Frontal cortex (tissue), 4 donors: Measurements from ENCODE around the gene AFF3. TPM values are rescaled to one million over a fixed set of nuclear protein-coding genes. Genes with fewer than 3 reads are reported as not detected.
"Not testable (repeated sequence)": the region's sequence is repeated elsewhere in the genome, so short reads cannot be mapped to it uniquely, and the experiment has no call there.

Experiments
- DNase-seq, 2 donors: peaks; one replicate each; pipeline ENCODE4 v3.0.0; 2012; ENCODE audit warnings: low spot score in 2 of 2
- FAIRE-seq: peaks from 2 replicates; lab custom pipeline; 2012; peaks lifted over from hg19 to GRCh38; lab: Jason Lieb, UNC
- total RNA-seq: library from RNA; depleted of rRNA; stranded (reverse); fragments of >200 nt; gene quantifications from one replicate; pipeline ENCODE4 v1.2.3, GENCODE V29; 2014
- donor health status: control.
- donor health status: control.
- donor health status: control.

The AFF3 gene
- 56.7 TPM for total RNA-seq

GRCh38 chr2:100142393-100142792 is at the start of gene AFF3:
AFF3 (minus strand) TSS chr2:100142590; CDS start chr2:100104454, 38,136 bp downstream.
- DNase-seq (no peak), FAIRE-seq (no peak)

- FAIRE-seq: no peak
- DNase-seq: no peak
Observed at GRCh38 chr2:100189387-100189786, 47.0 kb upstream of the AFF3 start.

GRCh38 chr2:100188326-100188725 is 45.9 kb upstream of the AFF3 start:
- FAIRE-seq (no peak), DNase-seq (no peak)

GRCh38 chr2:100186126-100186525 is 43.7 kb upstream of the AFF3 start:
- DNase-seq: no peak

GRCh38 chr2:100185516-100185915 is 43.1 kb upstream of the AFF3 start:
- FAIRE-seq (no peak), DNase-seq (no peak)

More at GRCh38 chr2:100186126-100186525, 43.7 kb upstream of the AFF3 start:
- FAIRE-seq: no peak

- DNase-seq (no peak), FAIRE-seq (no peak)
Observed at GRCh38 chr2:100185105-100185504, 42.7 kb upstream of the AFF3 start.

- no peak for FAIRE-seq
- DNase-seq: no peak
Observed at GRCh38 chr2:100184055-100184737, 41.8 kb upstream of the AFF3 start.

GRCh38 chr2:100182494-100183361 is 40.3 kb upstream of the AFF3 start:
- DNase-seq (no peak), FAIRE-seq (no peak)

GRCh38 chr2:100180503-100180902 is 38.1 kb upstream of the AFF3 start:
- FAIRE-seq (no peak), DNase-seq (no peak)

- no peak for FAIRE-seq
Observed at GRCh38 chr2:100179806-100180205, 37.4 kb upstream of the AFF3 start.

GRCh38 chr2:100178864-100179263 is 36.5 kb upstream of the AFF3 start:
- no peak for FAIRE-seq
- no peak for DNase-seq

More at GRCh38 chr2:100179806-100180205, 37.4 kb upstream of the AFF3 start:
- no peak for DNase-seq

- no peak for FAIRE-seq
- no peak for DNase-seq
Observed at GRCh38 chr2:100178085-100178788, 35.8 kb upstream of the AFF3 start.

- FAIRE-seq (no peak), DNase-seq (no peak)
Observed at GRCh38 chr2:100176925-100177324, 34.5 kb upstream of the AFF3 start.

GRCh38 chr2:100174026-100174431 is 31.6 kb upstream of the AFF3 start:
- DNase-seq (no peak), FAIRE-seq (no peak)

GRCh38 chr2:100166701-100167100 is 24.3 kb upstream of the AFF3 start:
- no peak for DNase-seq
- FAIRE-seq: no peak

GRCh38 chr2:100163605-100164004 is 21.2 kb upstream of the AFF3 start:
- FAIRE-seq: no peak
- no peak for DNase-seq

- no peak for FAIRE-seq
Observed at GRCh38 chr2:100161945-100162620, 19.7 kb upstream of the AFF3 start.

GRCh38 chr2:100160396-100160795 is 18.0 kb upstream of the AFF3 start:
- FAIRE-seq (no peak), DNase-seq (no peak)

More at GRCh38 chr2:100161945-100162620, 19.7 kb upstream of the AFF3 start:
- no peak for DNase-seq

- not testable (repeated sequence) for FAIRE-seq, DNase-seq
Observed at GRCh38 chr2:100151832-100152231, 9.4 kb upstream of the AFF3 start.

GRCh38 chr2:100151310-100151709 is 8.9 kb upstream of the AFF3 start:
- FAIRE-seq (no peak), DNase-seq (no peak)
